ENCODE measurements around the gene SNX1. TPM values are rescaled to one million over a fixed set of nuclear protein-coding genes. Genes with fewer than 3 reads are reported as not detected.
"Not testable (repeated sequence)": the region's sequence is repeated elsewhere in the genome, so short reads cannot be mapped to it uniquely, and the experiment has no call there.

The SNX1 gene
- total RNA-seq, 2 experiments from 2014 or later = 92.2 to 108 TPM

DNA sequence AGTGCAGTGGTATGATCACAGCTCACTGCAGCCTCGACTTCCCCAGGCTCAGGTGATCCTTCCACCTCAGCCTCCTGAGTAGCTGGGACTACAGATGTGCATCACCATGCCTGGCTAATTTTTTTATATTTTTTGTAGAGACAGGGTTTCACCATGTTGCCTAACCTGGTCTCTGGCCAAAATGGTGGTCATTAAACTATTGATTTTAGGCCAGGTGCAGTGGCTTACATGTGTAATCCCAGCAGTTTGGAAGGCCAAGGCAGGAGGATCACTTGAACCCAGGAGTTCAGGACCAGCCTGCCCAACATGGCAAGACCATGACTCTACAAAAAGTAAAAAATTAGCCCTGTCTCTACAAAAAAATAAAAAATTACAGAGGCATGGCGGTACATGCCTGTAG lies 24.5 kb downstream of the SNX1 start:
- DNase-seq; H3K4me1 Mint-ChIP-seq; H3K27me3 Mint-ChIP-seq; H3K27ac Mint-ChIP-seq; ATAC-seq; intact Hi-C loops (cut with DNase I, micrococcal nuclease); H3K9me3 Mint-ChIP-seq (ENCODE audit: low read depth); POLR2A ChIA-PET; H3K4me3 Mint-ChIP-seq: not testable (repeated sequence)
- H3K36me3 Mint-ChIP-seq (ENCODE audit: low read depth) = peaks cover 53% of the 10 kb centered on the region
- CTCF ChIA-PET = interaction anchor here (0.6 to 1.2 kb wide), 2 partner anchors 12 to 41 kb away, joined by 3 read pairs; no protein-coding TSS in a partner anchor

DNA sequence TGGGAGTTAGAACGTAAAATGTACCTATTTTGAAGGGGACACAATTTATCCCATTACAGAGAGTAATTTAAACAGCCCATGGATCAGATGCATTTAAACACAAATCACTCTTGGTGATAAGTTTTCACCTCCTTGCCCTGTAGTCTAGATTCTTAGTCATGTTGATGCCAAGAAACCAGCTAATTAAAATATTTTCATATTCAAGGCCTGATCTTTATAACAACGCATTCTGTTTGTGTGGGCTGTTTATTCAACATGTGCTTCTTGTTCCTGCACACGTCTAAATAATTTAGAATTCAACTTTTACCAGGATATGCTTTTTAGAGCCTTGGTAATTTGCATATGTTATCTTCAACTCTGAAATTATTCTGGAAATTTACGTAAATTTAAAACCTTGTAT lies 25.8 kb downstream of the SNX1 start:
- H3K27ac Mint-ChIP-seq = no peak overlapping the region
- intact Hi-C loops (cut with DNase I, micrococcal nuclease) = no loop called here

DNA sequence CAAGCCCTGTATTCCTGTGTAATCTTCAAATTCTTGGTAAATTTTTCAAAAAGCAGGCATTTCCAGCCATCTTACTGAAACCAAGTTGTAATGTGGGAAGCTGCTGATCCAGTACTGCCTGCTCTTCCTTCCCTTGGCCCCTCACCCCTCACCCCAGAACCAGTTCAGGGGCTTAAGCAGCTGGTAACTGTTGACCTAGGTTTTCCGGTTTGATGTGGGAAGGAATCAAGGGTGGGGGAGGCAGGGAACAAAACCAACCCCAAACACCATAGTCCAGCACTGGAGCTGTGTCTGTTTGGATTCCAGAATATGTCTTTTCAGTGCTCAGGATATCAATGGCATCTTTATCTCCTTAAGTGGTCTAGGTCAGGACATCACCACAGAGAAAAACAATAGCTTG lies 26.7 kb downstream of the SNX1 start:
- ChIA-PET CTCF (interaction anchor here (0.9 to 1.4 kb wide), 3 partner anchors 9 to 31 kb away, joined by 3 to 5 read pairs (median 3); no protein-coding TSS in a partner anchor), POLR2A (no interaction called here)
- Mint-ChIP-seq H3K27me3 (no peaks in the 10 kb centered on the region), H3K4me3 (no peak overlapping the region), H3K4me1 (no peaks in the 10 kb centered on the region), H3K9me3 (ENCODE audit: low read depth) (no peaks in the 10 kb centered on the region), H3K27ac (no peak overlapping the region), H3K36me3 (ENCODE audit: low read depth) (peaks cover 52% of the 10 kb centered on the region)
- intact Hi-C loops (cut with DNase I, micrococcal nuclease) = no loop called here
- no peak for ATAC-seq
- DNase-seq = no peak

More for the DNA sequence above, 25.8 kb downstream of the SNX1 start:
- Mint-ChIP-seq H3K4me3 (no peak overlapping the region), H3K9me3 (ENCODE audit: low read depth) (no peaks in the 10 kb centered on the region), H3K4me1 (no peaks in the 10 kb centered on the region), H3K27me3 (no peaks in the 10 kb centered on the region), H3K36me3 (ENCODE audit: low read depth) (peaks cover 57% of the 10 kb centered on the region)
- ChIA-PET POLR2A (no interaction called here), CTCF (interaction anchor here (0.9 to 1.4 kb wide), 3 partner anchors 10 to 32 kb away, joined by 3 to 5 read pairs (median 3); no protein-coding TSS in a partner anchor)
- DNase-seq (no peak), ATAC-seq (no peak)

DNA sequence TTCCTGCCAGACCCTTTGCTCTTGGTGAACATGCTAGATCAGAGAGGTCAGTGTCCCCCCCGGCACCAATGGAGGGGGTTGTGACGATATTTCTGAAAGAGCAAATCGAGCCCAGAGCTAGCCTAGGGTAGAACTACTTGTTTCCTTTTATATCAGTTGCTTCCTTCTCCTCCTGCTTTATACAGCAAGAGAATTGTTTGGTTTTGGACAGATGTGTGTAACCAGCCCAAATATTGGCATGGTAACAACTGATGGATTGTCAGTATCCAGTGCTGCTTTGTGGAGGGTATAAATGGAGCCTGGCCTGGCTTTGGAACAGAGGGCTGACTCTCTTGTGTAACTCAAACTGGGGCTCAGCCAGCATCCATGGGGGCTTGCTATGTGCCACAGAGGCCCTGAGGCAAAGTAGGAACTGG lies 27.2 kb downstream of the SNX1 start:
- H3K36me3 Mint-ChIP-seq (ENCODE audit: low read depth) = peaks cover 52% of the 10 kb centered on the region
- intact Hi-C loops (cut with DNase I, micrococcal nuclease) = no loop called here
- no peak overlapping the region for H3K4me3 Mint-ChIP-seq
- no peak for ATAC-seq
- H3K27me3 Mint-ChIP-seq = no peaks in the 10 kb centered on the region
- H3K4me1 Mint-ChIP-seq = no peaks in the 10 kb centered on the region
- no peaks in the 10 kb centered on the region for H3K9me3 Mint-ChIP-seq (ENCODE audit: low read depth)
- no peak for DNase-seq
- ChIA-PET CTCF (interaction anchor here (1.0 to 1.4 kb wide), 3 partner anchors 21 to 30 kb away, joined by 3 to 5 read pairs (median 4); no protein-coding TSS in a partner anchor), POLR2A (no interaction called here)
- H3K27ac Mint-ChIP-seq = no peak overlapping the region

DNA sequence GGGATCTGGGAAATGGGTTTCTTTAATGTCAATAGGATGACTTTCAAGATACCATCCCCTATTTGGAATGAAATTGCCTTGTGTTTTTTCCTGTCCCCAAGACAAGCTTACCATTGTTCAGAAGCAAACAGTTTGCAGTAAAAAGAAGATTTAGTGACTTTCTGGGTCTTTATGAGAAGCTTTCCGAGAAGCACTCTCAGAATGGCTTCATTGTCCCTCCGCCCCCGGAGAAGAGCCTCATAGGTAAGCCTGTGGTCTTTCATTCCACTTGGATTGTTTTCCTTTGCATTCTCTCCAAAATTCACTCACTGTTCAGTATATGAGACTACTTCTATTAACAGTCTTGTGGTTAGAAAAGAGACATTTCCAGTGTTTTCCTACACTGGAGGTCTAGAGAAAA lies 30.2 kb downstream of the SNX1 start:
- Mint-ChIP-seq H3K9me3 (ENCODE audit: low read depth) (no peaks in the 10 kb centered on the region), H3K4me1 (no peaks in the 10 kb centered on the region), H3K36me3 (ENCODE audit: low read depth) (peaks cover 47% of the 10 kb centered on the region), H3K4me3 (no peak overlapping the region), H3K27me3 (no peaks in the 10 kb centered on the region), H3K27ac (no peak overlapping the region)
- POLR2A ChIA-PET = interaction anchor here (0.6 to 0.7 kb wide), 3 partner anchors 17 to 1166 kb away, joined by 3 to 5 read pairs (median 4); no protein-coding TSS in a partner anchor
- DNase-seq (no peak), ATAC-seq (no peak)
- intact Hi-C loops (cut with DNase I, micrococcal nuclease) = no loop called here
- CTCF ChIA-PET = interaction anchor here (0.7 to 2.1 kb wide), 4 partner anchors 14 to 660 kb away, joined by 3 to 5 read pairs (median 3); no protein-coding TSS in a partner anchor

DNA sequence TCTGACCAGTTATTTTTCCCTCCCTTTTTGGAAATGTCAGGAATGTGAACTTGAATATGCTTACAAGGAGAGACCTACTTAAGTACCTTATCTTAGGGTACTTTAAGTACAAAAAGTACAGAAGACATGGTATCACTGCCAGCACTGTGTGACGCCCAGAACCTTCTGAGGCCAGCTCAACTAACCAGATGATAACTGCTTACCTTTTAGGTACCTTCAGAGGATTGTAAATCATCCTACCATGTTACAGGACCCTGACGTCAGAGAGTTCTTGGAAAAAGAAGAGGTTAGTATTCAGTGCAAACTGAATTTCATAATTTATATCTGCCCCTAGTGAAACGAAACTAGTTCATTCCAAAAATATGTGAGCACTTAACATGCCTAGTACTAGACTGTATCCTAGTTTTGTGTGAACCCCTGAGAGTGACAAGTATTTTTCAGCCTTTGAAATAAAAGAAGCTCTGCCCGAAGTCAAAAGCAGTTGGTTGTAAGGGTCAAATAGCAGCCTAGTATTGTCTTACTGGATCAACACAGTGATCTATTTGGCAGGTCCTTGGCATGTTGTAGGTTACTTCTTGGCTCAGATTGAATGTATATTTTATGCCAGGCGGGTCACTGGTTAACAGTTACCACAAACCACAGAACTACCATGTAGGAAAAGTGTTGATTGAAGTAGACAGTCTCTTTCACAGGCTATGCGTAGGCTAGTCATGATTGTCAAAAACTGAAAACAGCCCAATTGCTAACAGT lies 31.9 kb downstream of the SNX1 start:
- no peak overlapping the region for H3K27ac Mint-ChIP-seq
- ChIA-PET CTCF (interaction anchor here (0.7 kb wide), 1 partner anchor 755 kb away, joined by 5 read pairs; no protein-coding TSS in a partner anchor), POLR2A (no interaction called here)
- H3K4me3 Mint-ChIP-seq = no peak overlapping the region
- intact Hi-C loops (cut with DNase I, micrococcal nuclease) = no loop called here
- no peaks in the 10 kb centered on the region for H3K27me3 Mint-ChIP-seq
- DNase-seq = no peak
- H3K4me1 Mint-ChIP-seq = no peaks in the 10 kb centered on the region
- H3K9me3 Mint-ChIP-seq (ENCODE audit: low read depth) = no peaks in the 10 kb centered on the region
- peaks cover 50% of the 10 kb centered on the region for H3K36me3 Mint-ChIP-seq (ENCODE audit: low read depth)
- ATAC-seq = no peak

- DNase-seq (no peak), ATAC-seq (no peak)
- Mint-ChIP-seq H3K36me3 (ENCODE audit: low read depth) (peaks cover 42% of the 10 kb centered on the region), H3K27me3 (no peaks in the 10 kb centered on the region), H3K9me3 (ENCODE audit: low read depth) (no peaks in the 10 kb centered on the region), H3K4me3 (no peak overlapping the region), H3K27ac (no peak overlapping the region), H3K4me1 (no peaks in the 10 kb centered on the region)
- POLR2A ChIA-PET = interaction anchor here (0.6 kb wide), 1 partner anchor 175 kb away, joined by 3 read pairs; no protein-coding TSS in a partner anchor
- CTCF ChIA-PET = no interaction called here
- intact Hi-C loops (cut with DNase I, micrococcal nuclease) = no loop called here
Observed at GRCh38 chr15:64130159-64130558, 34.4 kb downstream of the SNX1 start.

DNA sequence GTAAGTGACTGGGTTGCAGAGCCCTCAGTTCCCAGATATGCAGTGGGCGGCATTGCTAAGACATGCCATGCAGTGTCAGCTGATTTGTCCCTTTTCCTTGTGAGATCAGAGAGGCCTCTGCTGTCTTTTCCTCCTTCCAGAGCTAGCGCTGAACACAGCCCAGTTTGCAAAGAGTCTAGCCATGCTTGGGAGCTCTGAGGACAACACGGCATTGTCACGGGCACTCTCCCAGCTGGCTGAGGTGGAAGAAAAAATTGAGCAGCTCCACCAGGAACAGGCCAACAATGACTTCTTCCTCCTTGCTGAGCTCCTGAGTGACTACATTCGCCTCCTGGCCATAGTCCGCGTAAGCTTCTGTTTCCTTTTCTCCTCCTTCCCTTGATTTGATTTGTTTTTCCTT lies 35.8 kb downstream of the SNX1 start:
- H3K9me3 Mint-ChIP-seq (ENCODE audit: low read depth) = no peaks in the 10 kb centered on the region
- H3K27ac Mint-ChIP-seq = no peak overlapping the region
- ATAC-seq = no peak
- H3K4me1 Mint-ChIP-seq = no peaks in the 10 kb centered on the region
- H3K36me3 Mint-ChIP-seq (ENCODE audit: low read depth) = peaks cover 45% of the 10 kb centered on the region
- DNase-seq = no peak
- intact Hi-C loops (cut with DNase I, micrococcal nuclease) = no loop called here
- no peaks in the 10 kb centered on the region for H3K27me3 Mint-ChIP-seq
- H3K4me3 Mint-ChIP-seq = no peak overlapping the region
- POLR2A ChIA-PET = interaction anchor here (1.5 kb wide), 1 partner anchor 14 kb away, joined by 4 read pairs; no protein-coding TSS in a partner anchor
- CTCF ChIA-PET = interaction anchor here (0.9 to 2.1 kb wide), 4 partner anchors 10 to 19 kb away, joined by 3 to 4 read pairs (median 3); no protein-coding TSS in a partner anchor

DNA sequence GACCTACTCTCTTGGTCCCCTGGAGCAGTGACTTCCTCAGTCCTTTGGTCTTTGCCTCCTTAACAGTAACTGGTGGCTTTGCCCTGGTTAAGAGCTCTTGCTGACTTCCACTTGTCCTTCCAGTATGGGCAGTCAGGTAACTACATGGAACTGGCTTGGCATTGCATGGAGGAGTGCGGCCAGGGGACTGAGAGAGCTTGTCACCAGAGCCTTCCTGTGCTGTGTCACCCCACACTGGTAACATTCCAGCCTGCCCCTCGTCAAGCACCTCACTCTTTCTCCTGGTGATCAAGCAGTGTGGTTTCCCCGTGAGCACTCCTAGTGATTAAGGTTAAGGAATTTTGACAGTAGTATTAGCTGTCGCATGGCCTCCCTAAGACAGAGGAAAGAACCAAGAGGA lies 36.4 kb downstream of the SNX1 start:
- H3K27me3 Mint-ChIP-seq = no peaks in the 10 kb centered on the region
- ChIA-PET POLR2A (interaction anchor here (1.5 kb wide), 1 partner anchor 14 kb away, joined by 4 read pairs; no protein-coding TSS in a partner anchor), CTCF (interaction anchor here (0.7 to 2.1 kb wide), 5 partner anchors 10 to 21 kb away, joined by 3 to 4 read pairs (median 3); no protein-coding TSS in a partner anchor)
- H3K36me3 Mint-ChIP-seq (ENCODE audit: low read depth) = peaks cover 52% of the 10 kb centered on the region
- ATAC-seq = no peak
- no peaks in the 10 kb centered on the region for H3K9me3 Mint-ChIP-seq (ENCODE audit: low read depth)
- intact Hi-C loops (cut with DNase I, micrococcal nuclease) = no loop called here
- H3K4me1 Mint-ChIP-seq = no peaks in the 10 kb centered on the region
- no peak for DNase-seq
- no peak overlapping the region for H3K4me3 Mint-ChIP-seq
- no peak overlapping the region for H3K27ac Mint-ChIP-seq

GRCh38 chr15:64133623-64134344 lies 38.0 kb downstream of the SNX1 start:
- DNase-seq (no peak), ATAC-seq (no peak)
- ChIA-PET CTCF (no interaction called here), POLR2A (no interaction called here)
- Mint-ChIP-seq H3K4me1 (no peaks in the 10 kb centered on the region), H3K27ac (no peak overlapping the region), H3K4me3 (no peak overlapping the region), H3K9me3 (ENCODE audit: low read depth) (no peaks in the 10 kb centered on the region), H3K27me3 (no peaks in the 10 kb centered on the region), H3K36me3 (ENCODE audit: low read depth) (peaks cover 46% of the 10 kb centered on the region)
- intact Hi-C loops (cut with DNase I, micrococcal nuclease) = no loop called here

DNA sequence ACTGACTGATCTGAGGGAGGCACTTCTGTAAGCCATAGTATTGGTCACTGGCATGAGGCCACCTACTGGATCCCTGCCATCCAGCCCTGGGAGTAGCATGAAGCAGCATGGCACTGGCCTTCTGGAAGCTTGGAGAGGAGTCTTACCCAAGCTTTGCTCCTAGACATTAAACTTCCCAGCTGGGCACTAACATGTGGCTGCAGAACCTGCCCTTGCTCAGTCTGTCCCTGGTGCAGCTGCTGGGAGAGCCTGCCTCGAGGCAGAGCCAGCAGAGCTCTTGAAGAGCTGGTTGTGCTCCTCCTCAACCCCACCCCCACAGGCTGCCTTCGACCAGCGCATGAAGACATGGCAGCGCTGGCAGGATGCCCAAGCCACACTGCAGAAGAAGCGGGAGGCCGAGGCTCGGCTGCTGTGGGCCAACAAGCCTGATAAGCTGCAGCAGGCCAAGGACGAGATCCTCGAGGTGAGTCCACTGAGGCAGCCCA lies 38.6 kb downstream of the SNX1 start:
- ChIA-PET POLR2A (no interaction called here), CTCF (no interaction called here)
- Mint-ChIP-seq H3K4me3 (no peak overlapping the region), H3K27me3 (no peaks in the 10 kb centered on the region), H3K36me3 (ENCODE audit: low read depth) (peaks cover 46% of the 10 kb centered on the region), H3K27ac (no peak overlapping the region), H3K4me1 (no peaks in the 10 kb centered on the region), H3K9me3 (ENCODE audit: low read depth) (no peaks in the 10 kb centered on the region)
- ATAC-seq (no peak), DNase-seq (no peak)
- intact Hi-C loops (cut with DNase I, micrococcal nuclease) = no loop called here

All from activated CD4-positive, alpha-beta T cell treated with anti-CD3 and anti-CD28 coated beads for 36 hours (primary cell).